NCI-H526 (cell line): ENCODE results near the gene IRX6.

Experiments
- DNase-seq, 2 experiments: peaks; one replicate each; lab custom pipeline; 2025; lab: John Stamatoyannopoulos, UW

Gene IRX6

DNA sequence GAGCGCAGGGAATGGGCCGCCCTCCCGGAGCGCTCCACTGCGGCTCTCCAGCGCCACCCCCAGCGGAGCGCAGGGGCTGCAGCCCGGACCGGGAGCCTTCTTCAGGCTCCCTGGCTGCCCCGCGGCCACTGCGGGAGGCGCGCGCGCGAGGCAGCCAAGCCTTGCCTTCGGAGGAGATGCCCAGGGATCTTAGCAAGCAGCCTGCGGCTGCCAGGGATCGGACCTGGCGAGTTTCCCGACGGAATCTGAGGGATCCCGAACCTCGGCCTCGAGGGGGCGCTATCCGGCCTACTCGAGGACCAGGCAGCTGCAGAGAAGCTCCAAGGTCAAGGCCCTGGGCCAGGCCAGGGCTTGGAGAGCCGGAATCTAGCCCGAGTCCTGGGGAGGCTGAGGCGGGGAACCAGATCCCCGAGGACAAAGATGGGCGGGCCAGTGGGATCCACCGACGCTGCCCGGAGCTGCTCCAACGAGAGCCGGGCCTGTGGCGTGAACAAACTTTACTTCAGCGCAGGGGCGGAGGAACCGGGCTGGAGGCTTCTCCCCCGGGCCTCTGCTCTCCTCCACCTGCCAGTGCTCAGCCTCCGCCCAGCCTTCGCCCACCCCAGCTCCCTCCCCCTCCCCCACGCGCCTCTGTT lies at the start of gene IRX6:
Gene IRX6, plus strand, starts transcription at position 567 of the 635 bp plus-strand sequence. CDS start 889 bp downstream, outside the sequence.
- no peak for DNase-seq

DNA sequence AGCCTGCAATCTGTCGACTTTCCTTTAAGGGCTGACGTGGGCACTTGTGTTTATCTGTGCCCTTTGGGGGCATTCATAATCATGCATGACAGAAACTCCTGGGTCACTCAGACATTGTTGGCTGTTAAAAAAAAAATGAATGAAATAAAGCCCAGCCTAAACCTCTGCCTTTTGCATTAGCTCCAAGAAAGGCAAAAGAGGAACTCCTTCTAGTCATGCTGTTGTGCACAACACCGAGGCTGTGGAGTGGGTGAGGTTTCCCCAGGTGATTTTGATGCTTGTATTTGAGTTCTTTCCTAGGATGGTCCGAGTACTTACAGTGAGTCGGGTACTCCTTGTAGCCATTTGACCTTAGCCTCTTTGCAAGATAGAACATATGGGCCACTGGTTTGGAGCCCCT lies 49.6 kb upstream of the IRX6 start:
- no peak for DNase-seq

DNA sequence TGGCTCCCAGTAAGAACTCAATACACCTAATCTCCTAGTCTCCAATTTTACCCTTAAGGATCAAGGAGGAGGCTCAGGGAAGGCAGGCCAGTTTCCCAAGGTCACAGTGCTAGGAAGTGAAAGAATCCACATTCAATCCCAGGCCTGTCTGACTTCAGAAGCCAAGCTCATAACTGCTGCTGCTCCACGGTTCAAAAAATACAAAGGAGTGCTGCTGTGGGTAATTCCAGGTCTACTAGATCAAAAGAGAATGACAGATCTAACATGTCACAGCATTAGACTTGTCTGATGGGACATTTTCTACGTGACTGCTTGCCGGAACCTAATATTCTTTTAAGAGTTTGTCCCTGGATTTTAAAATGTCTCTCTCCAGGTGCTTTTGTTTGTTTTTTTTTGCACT lies 48.8 kb upstream of the IRX6 start:
- DNase-seq, result no peak

DNA sequence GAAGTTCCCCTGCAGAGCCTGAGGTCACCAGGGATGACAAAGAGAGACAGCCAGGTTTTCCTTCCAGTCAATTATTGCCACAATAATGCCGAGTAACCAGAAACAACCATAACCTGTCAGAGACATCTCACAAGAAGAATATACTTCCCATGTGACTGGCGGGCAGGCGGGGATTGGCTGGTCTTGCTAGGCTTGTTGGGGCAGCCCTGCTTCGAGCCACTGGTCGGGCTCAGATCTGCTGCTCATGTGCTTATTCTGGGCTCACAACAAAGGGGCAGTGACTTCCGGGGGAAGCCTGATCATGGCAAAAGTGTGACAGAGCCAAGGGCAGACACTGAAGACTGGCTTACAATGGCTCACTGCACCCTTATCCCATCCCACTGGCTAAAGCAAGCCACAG lies 48.1 kb upstream of the IRX6 start:
- DNase-seq, result no peak

DNA sequence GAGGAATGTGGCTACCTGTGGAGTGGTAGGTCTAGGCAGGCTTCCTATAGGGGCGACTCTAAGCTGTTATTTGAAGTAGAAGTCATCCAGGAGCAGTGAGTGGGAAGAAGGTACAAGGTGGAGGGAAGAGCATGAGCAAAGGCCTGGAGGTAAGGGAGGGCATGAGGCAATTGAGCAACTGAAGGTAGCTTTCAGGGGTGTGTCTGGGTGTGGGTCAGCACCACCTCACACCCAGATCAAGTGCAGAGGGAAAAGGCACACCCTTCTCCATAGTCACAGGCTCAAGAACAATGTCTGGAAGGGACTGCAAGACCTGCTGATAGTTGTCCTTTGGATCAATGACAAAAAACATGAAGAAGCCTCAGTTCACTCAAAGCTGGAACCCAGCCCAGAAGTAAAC lies 46.5 kb upstream of the IRX6 start:
- DNase-seq, result no peak

DNA sequence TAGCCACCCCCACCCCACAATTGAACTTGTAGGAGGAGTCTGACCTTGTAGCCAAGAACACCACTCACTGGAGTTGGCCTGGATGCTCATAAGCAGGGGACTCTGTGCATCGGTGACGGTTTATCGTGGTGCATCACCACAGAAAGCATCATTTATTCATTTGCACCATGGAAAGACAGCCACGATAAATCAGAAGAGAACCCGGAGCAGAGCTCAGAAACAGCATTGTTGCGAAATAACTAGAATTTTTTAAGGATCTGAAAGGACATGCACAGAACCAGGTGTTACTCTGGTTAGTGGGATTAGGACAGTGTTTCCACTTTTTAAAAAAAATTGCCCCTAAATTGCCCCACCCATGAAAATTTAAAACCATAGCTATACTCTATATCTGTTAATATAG lies 44.4 kb upstream of the IRX6 start:
- DNase-seq, result no peak

DNA sequence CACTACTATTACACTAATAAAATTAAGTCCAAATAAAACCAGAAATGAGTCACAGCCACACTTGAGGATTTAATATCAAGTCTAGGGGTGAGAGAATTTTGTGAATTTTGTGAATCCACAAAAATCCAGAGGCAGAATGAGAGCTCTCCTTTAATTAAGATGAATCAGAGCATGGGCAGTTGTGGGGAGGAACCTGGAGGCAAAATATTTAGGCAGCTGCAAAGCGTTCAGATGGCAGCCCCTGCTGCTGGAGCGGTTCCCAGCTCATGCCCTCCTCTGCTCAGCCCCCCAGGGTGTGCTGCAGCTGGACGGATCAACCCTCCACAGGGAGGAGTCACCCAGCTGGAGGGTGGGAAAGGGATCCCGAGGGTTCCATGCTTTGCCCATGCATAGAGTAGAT lies 43.4 kb upstream of the IRX6 start:
- DNase-seq, result no peak

DNA sequence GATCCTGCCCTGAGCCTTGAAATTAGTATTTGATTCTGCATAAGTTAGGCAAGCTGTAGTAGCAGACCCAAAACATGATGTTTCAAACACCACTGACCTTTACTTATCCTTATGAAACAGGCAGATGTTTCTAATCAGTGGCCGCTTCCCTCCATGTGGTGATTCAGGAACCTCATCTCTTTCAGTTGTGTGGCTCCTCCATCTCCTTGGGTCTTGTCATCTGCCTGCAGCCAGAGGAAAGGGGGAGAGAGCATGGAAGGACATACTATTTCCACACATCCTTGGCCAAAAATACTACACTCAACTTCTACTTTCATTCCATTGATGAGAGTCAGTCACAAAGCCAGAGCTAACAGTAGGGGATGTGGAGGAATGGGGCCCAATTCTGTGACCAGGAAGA lies 41.6 kb upstream of the IRX6 start:
- no peak for DNase-seq

DNA sequence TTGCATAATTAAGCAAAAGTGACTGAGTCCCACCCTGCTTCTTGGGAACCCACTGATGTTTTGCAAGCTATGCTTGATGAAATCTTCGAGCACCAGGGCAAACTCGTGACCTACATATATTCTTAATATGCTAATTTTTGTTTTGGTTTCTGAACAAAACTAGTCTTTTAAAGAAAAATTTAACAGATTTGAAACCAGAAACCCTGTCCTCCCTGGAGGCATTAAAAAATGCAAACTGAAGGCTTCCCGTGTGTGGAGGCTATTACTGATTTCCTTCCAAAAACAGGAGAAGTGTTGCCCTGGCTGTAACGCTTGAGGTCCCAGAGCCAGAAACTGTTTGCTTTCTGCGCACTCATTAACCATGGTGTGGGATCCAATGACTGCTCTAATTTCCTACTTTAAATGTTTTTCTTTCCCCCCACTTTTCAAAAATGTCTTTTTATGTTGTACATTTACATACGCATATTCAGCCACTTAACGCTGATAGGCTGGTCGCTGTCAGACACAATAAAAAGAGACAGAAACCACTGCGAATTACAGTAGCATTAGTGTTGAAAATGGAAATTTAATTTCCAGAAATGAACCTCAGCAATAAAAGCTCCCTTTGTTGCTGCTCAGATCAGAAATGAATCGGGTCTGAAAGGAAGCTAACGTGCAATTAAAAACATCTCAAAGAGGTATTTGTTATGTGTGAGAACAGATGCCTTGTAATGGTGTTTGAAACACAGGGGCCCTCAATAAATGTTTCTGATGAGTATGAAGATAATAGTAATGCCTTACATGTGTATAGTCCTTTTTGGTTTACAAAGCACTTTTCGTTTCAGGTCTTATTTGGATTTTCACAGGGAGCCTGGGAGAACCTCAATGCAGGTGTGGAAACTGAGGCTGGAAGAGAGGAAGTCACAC lies 39.9 kb upstream of the IRX6 start:
- DNase-seq, result no peak

DNA sequence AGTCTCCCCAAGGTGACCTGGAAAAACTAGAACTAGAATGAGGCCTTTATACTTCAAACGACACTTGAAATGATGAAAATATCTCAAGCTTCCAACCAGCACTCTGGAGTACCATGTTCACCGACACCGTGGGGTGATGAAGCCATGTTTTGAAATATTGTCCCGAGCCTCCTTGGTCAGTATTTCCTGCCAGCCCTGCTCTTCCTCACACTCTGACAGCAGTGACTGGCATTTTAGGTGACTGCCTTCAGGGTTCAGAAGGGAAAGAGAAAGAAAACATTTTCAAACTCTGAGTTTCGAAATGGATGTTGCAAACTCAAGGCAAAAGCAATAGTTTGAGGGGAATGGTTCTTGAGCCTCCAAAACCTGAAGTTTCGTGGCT lies 39.3 kb upstream of the IRX6 start:
- no peak for DNase-seq

DNA sequence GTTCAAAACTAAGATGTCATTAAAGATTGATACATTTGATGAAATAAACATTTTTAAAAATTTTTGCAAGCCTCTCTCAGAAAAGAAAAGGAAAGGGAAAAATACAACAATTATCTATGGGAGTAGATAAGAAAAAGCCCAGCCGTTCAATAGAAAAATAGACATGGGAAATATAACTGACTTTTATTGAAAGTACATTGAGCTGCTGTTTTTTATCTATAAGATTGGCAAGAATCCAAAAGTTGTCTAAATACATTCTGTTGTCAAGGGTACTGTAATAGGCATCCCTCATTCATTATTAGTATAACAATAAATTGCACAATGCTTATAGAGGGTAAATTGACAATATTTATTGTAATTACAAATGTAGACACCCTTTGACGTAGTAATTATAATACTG lies 38.4 kb upstream of the IRX6 start:
- no peak for DNase-seq

DNA sequence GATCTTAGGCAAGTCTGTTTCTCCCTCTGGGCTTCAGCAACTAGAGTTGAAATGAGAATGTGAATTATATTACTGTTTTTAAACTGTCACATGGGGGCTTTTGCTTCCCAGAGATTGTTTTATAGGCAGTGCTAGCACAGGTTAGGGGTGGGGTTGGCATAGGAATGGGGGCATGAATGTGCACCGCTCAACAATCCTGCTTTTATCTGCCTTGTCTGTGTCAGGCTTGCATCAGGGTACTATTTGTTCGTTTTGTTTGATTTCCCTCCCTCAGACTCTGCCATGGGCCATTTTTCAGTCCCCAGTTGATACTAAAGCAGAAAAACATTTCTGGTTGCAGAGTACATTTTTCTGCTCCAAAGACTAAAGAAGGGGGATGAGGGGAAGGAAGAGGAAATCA lies 34.6 kb upstream of the IRX6 start:
- DNase-seq, result no peak

DNA sequence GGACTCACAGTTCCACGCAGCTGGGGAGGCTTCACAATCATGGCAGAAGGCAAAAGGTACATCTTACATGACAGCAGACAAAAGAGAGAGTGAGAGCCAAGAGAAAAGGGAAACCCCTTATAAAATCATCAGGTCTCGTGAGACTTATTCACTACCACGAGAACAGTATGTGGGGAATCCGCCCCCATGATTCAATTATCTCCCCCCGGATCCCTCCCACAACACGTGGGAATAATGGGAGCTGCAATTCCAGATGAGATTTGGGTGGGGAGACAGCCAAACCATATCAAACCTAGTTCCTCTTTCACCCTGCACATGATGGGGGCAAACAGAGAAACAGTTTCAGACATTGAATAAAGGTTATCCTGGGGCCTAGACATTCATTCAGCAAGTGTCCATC lies 32.2 kb upstream of the IRX6 start:
- no peak for DNase-seq

DNA sequence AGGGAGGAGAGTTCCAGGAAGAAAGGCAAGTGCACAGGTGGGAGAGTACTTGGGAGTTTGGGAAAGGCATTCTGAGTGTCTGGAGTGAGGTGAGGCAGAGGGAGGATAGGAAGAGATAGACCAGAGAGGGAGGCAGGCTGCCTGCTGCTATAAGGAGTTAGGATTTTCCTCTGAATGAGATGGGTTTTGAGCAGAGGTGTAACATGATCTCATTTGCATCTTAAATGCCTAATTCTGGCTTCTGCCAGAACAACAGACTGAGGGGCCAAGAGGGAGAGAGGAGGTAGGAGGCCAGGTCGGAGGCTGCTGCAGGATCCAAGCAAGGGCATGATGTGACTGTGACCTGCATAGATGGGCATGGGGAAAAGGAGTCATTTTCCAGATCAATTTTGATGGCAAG lies 31.5 kb upstream of the IRX6 start:
- DNase-seq, result no peak

DNA sequence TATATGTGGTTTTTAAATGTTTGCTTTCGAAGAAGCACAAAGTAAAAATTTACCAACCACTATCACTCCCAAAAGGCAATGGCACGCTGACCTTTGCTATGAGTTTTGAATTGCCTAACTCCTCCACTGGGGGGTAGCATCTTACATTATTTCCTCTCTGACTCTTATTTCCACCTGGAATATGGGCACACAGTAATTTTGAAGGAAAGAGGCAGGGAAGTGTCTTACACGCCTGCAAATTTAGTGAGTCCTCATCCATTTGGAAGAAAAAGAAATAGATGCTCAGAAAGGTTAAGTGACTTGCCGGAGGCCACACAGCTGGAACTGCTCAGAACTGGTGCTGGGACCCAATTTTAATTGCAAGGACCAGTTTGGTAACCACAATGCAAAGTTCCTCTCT lies 29.9 kb upstream of the IRX6 start:
- no peak for DNase-seq

DNA sequence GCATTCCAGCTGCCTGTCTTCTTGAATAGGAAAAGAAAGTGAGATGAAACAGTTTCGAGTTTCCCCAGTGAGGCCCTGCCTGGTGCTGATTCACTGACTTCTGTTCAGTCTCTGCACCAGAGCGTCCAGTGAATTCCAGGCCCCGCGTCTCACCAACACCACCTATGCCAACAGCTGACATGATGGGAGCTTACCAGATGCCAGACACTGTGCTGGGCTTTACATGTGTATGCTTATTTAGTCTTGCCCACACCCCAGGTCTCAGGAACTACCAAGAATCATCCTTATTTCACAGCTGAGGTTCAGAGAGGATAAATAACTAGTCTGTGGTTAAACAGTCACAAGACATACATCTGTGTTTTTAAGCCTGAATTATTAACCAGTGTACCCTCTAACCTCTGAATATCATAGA lies 29.1 kb upstream of the IRX6 start:
- no peak for DNase-seq

DNA sequence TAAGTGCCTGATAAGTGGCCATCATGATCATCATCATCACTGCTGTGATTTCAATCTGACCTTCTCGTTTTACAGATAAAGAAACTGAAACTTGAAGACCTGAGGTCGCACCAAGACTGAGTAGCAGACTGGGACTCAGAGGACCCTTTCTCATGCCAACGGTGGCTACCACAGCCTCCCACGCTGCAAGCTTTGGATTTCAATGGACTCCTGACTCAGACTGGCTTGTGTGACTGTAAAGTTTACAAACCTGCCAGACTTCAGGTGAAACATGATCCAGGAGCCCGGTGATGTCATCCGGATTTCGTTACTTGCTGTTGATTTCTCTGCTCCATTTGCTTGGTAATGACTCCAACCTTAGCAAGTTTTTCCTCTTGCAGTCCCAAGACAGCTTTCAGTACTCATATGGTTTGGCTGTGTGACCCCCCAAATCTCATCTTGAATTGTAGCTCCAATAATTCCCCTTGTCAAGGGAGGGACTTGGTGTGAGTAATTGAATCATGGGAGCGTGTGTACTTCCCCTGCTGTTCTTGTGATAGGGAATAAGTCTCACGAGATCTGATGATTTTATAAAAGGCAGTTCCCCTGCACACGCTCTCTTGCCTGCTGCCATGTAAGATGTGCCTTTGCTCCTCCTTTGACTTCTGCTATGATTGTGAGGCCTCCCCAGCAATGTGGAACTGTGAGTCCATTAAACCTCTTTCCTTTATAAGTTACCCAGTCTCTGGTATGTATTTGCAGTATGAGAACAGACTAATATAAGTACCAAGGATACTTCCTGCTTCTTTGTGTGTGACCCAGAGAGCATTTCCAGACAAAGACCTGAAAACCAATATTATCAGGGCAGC lies 26.7 kb upstream of the IRX6 start:
- DNase-seq, result no peak

DNA sequence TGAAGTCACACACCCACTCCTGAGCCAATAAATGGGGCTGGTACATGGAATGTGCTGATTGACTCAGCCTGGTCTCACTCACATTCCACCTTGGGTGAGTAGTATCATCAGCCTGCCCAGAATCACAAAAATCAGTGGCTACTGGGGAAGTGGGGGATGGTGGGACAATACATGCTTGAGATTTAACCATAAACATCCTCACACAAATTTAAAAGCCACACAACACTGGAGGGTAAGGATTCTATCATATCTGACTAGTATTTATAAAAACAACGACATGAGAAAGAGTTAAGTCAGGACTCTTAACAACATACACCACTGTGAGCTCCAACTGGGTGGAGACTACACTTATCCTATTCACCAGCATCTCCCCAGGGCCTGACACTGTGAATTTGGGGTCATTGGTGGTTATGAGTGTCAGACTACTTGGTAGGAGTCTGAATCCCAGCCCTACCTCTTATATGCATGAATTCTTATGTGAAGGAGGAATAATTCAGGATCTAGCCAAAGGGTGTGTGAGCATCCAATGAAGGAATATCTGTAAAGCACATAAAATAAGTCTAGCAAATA lies 26.0 kb upstream of the IRX6 start:
- no peak for DNase-seq

DNA sequence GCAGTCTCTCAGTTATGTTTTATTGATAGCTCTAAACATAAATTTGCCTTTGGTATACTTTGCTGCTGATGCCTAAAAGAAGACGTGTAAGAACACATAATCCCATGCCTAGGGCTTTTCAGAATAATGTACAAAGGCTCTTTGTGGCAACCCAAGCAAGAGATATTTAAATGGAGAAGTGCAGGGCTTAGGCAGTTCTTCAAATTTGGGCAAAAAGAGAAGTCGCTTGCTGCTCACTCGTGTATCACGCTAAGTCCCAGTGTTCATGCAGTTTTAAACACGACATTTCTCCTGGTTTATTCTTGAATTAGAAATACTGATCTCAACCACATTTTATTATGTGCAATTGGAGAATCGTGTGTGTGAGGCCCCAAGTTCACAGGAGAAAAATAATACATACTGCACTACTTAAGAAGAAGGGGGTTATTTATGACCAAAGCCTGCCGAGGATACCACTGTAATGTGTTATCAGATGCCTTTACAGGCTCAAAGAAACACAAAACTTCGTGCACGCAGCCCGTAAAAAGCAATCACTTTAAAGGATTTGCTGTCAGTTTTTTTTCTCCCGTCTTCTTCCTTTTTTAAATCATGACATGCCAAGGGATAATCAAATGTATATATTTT lies 22.5 kb upstream of the IRX6 start:
- no peak for DNase-seq

DNA sequence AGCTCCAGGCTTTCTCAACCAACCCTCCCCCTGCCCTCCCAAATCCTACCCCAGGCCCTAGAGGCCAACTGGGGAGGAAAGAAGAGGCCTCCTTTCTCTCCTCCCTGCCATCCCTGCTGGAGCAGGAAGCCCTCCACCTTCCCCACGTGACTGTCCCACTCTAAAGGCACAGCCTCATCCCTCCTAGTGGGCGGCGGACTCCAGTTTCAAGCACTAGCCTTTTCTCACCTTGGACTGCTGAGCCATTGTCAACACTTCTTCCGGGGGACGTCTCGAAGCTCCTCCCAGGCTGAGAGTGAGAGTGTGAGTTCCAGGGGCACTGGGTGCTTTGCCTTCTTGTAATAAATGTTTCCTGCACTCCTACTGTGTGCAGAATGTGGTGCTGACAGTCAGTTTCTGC lies 21.4 kb upstream of the IRX6 start:
- no peak for DNase-seq

DNA sequence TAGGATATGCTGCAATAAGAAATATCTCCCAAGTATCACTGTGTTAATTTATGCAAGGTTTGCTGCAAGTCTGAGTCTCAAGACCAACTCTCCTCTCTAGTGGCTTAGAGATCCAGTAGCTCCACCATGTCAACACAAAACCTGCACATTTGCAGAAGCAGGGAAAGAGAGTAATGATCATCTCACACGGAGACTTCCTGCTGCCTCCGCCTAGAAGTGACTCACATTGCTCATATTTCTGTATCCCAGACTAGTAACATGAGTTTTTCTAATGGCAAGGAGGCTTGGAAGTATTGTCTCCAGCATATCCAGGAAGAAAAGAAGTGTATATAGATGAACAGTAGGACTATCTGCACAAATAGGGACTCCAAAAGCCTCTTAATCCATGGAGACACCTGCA lies 15.0 kb upstream of the IRX6 start:
- DNase-seq, result no peak

DNA sequence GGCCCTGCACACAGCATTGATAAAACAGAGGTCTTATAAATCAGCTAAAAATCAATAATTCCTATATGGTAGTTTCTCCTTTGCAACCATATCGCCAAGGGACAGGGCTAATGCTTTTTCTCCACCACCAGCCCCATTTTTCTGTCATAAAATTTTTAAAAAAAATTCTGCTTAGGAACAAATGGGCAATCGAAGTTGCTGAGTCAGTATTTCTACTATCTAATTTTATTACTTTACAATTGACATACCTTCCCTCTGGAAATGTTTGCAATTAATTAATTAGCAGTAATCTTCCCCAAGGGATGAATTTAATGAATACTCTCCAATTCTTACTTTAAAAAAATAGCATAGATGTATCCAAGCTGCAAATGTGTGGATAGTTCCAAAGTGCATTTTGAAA lies 1.7 kb upstream of the IRX6 start:
- DNase-seq, result no peak
